Hepatocyte (in vitro differentiated cells): ENCODE measurements around the gene CWH43.
"Not testable (repeated sequence)": the region's sequence is repeated elsewhere in the genome, so short reads cannot be mapped to it uniquely, and the experiment has no call there.

Experiments used
- EZH2 ChIP-seq: fragments of 200-600 bp; sonication (generic); IDR thresholded peaks from 2 replicates; pipeline ENCODE4 v1.6.1; 2016; ENCODE audit warnings: antibody characterized with exemption, mild to moderate bottlenecking, borderline replicate concordance
- EZH2phosphoT487 ChIP-seq: fragments of 200-600 bp; sonication (generic); IDR thresholded peaks from one replicate; pipeline ENCODE4 v1.6.1; 2018; ENCODE audit warnings: antibody characterized with exemption, mild to moderate bottlenecking, low read depth, moderate library complexity; ENCODE audit not compliant: unreplicated experiment, severe bottlenecking
- TF ChIP-seq, protein P1 (sequence below): fragments of 200-600 bp; sonication (generic); IDR thresholded peaks from 2 replicates; pipeline ENCODE4 v1.5.1; 2016; ENCODE audit warnings: antibody characterized with exemption, mild to moderate bottlenecking; ENCODE audit not compliant: poor library complexity

GRCh38 chr4:49072196-49072595 lies 86.1 kb downstream of the CWH43 start:
- TF ChIP-seq, protein P1, sequence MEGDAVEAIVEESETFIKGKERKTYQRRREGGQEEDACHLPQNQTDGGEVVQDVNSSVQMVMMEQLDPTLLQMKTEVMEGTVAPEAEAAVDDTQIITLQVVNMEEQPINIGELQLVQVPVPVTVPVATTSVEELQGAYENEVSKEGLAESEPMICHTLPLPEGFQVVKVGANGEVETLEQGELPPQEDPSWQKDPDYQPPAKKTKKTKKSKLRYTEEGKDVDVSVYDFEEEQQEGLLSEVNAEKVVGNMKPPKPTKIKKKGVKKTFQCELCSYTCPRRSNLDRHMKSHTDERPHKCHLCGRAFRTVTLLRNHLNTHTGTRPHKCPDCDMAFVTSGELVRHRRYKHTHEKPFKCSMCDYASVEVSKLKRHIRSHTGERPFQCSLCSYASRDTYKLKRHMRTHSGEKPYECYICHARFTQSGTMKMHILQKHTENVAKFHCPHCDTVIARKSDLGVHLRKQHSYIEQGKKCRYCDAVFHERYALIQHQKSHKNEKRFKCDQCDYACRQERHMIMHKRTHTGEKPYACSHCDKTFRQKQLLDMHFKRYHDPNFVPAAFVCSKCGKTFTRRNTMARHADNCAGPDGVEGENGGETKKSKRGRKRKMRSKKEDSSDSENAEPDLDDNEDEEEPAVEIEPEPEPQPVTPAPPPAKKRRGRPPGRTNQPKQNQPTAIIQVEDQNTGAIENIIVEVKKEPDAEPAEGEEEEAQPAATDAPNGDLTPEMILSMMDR, result not testable (repeated sequence)
- not testable (repeated sequence) for TF ChIP-seq EZH2phosphoT487, EZH2
